Measurements from ENCODE around the gene KIAA1671.
A peak's percentile ranks its signal among the peaks of the same experiment; 100 is the strongest.

The KIAA1671 gene

DNA sequence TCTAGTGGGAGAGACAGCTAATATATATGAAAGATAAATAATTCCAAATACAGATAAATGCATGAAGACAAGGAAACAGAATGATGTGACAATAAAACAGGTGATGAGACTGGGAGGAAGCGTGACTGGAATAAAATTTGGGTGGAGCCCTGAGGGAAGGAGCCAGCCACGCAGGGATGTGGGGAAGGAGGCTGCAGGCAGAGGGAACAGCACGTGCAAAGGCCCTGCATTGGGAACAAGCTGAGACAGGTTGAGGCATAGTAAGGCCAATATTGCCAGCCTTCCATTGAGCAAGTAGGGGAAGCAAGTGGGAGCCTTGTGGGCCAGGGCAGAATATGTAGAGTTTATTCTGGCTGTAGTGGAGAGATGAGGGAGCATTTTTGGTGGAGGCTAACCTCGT is 139.6 kb downstream of the KIAA1671 start:
- no peak for DNase-seq (ENCODE audit: low read depth)

DNA sequence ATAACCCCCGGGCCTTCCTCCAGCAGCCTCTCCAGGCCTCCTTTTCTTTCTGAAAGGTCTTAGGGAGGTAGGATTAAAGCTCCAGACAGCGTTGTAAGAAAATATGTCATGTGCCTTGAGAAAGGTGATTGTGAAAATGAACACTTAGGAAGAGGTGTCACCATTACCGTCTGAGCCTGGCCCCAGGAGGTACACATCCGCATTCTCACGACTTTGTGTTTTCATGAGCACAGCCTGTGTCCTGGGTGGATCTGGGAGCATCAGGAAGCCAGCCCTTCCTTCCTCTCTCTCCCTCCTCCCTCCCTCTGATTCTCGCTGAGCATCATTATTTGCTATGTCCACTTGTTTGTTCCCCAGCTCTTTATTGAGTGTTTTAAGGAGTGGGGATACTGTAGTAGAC is 142.1 kb downstream of the KIAA1671 start:
- DNase-seq (ENCODE audit: low read depth): no peak

- DNase-seq (ENCODE audit: low read depth): no peak
These were observed 143.4 kb downstream of the KIAA1671 start for GRCh38 chr22:25095869-25096268.

DNA sequence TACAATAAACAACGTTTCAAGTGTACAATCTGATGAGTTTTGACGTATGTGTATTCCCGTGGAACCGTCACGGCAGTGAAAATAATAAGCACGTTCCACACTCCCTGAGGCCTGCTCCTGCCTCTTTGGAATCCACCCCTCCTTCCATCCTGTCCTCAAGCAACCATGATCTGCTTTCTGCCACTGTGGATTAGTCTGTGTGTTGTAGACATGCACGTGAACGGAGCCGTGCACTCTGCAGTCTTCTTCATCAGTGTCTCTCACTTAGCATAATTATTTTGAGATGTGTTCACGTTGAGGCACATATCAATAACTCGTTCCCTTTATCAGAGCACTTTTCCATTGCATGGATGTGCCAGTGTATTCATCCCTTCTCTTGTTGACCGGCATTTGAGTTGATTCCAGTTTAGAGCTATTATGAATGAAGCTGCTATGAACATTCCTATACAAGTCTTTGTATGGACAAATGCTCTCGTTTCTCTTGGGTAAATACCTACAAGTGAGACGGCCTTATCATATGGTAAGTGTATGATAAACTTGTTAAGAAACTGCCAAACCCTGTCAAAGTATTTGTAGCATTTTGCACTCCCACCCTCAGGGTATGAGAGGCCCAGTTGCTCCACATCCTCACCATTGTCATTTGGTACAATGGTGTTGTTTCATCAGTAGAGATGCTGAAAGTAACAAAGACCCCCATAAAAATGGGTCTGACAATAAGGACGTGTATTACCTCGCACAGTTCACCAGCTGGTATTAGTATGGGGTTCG is 144.3 kb downstream of the KIAA1671 start:
- DNase-seq (ENCODE audit: low read depth): no peak

DNA sequence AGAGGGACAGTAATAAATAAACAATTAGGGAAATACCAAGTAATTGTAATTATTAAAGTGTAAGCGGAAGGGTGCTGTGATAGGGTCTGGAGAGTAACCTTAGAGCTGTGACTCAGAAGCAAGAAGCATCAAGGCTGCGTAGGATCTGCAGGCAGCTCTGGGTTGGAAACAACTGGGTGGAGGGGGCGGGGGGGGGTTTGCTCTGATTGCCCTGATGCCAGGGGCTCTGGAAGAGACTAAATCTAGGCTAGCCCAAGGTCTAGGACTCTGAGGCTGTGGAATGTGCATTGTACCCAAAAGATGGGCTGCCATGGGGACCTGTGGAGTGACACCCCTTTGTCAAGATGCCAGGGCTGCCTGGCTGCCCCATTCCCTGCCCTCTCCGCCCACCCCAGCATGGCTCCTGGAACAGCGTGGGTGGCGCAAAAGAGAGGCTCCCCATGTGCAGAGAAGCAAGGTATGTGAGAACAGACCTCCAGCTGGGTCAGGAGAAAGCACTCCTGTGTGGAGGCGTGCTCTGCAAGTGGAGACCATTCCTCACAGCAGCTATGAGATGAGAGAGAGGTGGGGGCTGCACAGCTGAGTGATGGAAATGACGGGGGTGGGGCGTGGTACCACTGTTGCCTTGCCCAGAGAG is 146.0 kb downstream of the KIAA1671 start:
- DNase-seq (ENCODE audit: low read depth): no peak

DNA sequence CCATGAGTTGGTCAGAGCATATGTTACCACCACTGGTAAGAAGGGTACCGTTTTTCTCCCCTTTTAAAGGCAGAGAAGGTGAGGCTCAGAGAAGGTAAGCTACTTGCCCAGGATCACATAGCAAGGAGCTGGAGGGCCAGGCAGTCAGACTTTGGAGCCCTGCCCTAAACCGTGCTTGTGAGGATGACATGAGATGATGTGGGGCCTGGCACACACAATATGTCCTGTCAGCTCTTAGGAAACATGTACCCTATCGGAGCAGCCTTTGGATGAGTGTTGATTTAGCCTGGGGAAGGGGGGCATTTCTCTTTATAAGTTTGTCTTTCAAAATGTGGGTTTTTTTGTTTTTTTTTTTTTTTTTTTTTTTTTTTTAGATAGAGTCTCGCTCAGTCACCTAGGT is 146.7 kb downstream of the KIAA1671 start:
- no peak for DNase-seq (ENCODE audit: low read depth)

GRCh38 chr22:25100402-25100801 is 147.9 kb downstream of the KIAA1671 start:
- DNase-seq (ENCODE audit: low read depth): no peak

- DNase-seq (ENCODE audit: low read depth): no peak
These were observed 148.4 kb downstream of the KIAA1671 start for GRCh38 chr22:25100948-25101347.

GRCh38 chr22:25101501-25101900 is 149.0 kb downstream of the KIAA1671 start:
- DNase-seq (ENCODE audit: low read depth): no peak

DNA sequence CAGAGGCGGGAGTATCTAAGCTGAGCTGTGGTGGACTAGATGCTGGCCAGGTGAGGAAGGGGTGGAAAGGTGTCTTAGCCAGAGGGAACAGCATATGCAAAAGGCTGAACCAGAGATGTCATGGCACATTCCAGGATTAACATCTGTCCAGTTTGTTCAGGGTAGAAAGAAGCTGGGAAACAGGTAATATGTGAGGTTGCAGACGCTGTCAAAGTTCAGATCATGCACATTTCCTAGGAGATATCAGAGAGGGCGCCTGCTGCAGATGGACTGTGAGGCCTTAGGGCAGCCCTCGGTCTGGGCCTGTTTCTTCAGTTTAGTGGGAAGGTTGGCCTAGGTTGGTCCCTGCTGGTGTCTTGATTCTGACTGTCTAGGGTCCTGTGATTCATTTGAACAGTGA is 149.5 kb downstream of the KIAA1671 start:
- DNase-seq (ENCODE audit: low read depth): no peak

- no peak for DNase-seq (ENCODE audit: low read depth)
These were observed 150.2 kb downstream of the KIAA1671 start for GRCh38 chr22:25102722-25103121.

DNA sequence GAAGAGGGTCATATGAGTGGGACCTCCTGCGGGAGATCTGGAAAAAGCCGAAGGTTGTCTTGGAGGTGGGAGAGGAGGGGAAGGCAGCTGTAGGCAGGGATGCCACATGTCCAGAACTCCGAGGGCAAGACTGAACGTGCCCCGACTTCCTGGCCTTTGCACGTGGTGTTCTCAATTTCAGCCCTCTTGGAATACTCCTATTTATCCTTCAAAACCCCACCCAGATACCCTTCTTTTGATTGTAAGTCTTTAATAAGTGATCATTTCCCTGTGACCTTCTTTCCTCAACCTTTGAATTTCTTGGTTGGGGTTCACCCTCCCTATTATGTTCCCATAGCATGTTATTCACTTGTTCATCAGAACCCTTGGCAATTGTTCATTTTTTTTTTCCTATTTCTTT is 151.9 kb downstream of the KIAA1671 start:
- no peak for DNase-seq (ENCODE audit: low read depth)

- no peak for DNase-seq (ENCODE audit: low read depth)
These were observed 153.5 kb downstream of the KIAA1671 start for GRCh38 chr22:25105817-25106650.

DNA sequence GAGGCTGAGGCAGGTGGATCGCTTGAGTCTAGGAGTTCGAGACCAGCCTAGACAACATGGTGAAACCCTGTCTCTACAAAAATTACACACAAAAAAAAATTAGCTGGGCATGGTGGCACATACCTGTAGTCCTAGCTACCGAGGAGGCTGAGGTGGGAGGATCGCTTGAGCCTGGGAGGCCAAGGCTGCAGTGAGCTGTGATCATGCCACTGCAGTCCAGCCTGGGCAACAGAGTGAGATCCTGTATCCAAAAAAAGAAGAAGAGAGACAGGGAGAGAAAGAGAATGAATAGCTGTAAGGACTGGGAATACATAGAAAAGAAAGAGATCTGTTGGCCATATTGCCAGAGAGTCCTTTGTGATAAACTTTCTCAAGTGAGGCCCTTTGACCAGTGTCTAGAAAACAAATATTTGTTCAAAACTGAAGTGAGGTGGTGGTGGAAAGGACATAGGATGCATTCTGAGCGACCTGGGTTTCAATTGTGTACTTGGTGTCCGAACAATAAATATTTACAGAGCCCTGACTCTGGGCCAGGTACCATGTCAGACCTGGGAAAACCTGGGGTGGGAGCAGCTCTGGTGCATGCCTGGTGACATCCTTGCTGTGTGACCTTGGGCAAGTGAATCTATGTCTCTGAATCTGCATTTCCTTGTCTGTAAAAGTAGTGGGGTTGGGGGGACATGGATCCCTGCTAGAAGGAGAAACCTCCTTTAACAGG is 157.5 kb downstream of the KIAA1671 start:
- DNase-seq (ENCODE audit: low read depth): no peak

GRCh38 chr22:25110596-25110845 is 158.0 kb downstream of the KIAA1671 start:
- DNase-seq (ENCODE audit: low read depth): no peak

GRCh38 chr22:25110846-25111578 is 158.5 kb downstream of the KIAA1671 start:
- DNase-seq (ENCODE audit: low read depth): peak; percentile 37

- DNase-seq (ENCODE audit: low read depth): no peak
These were observed 159.3 kb downstream of the KIAA1671 start for GRCh38 chr22:25111579-25112517.

- DNase-seq (ENCODE audit: low read depth): no peak
These were observed 160.2 kb downstream of the KIAA1671 start for GRCh38 chr22:25112538-25113253.

GRCh38 chr22:25113316-25113721 is 160.8 kb downstream of the KIAA1671 start:
- no peak for DNase-seq (ENCODE audit: low read depth)

All from non-pigmented ciliary epithelial cell (primary cell).